GM18526 (cell line): ENCODE data around the gene SPRR3.

Experiments
- POLR2A ChIP-seq: IDR thresholded peaks from 3 replicates; pipeline ENCODE4 v1.6.1; 2011; ENCODE audit not compliant: insufficient read length; ENCODE audit errors: extremely low read depth

SPRR3 gene

GRCh38 chr1:153023109-153023508 is 21.6 kb downstream of the SPRR3 start:
- no peak for TF ChIP-seq POLR2A

GRCh38 chr1:153024413-153024812 is 22.9 kb downstream of the SPRR3 start:
- no peak for TF ChIP-seq POLR2A

GRCh38 chr1:153025797-153026196 is 24.2 kb downstream of the SPRR3 start:
- no peak for TF ChIP-seq POLR2A

- no peak for TF ChIP-seq POLR2A
These were observed 27.2 kb downstream of the SPRR3 start for GRCh38 chr1:153028766-153029165.

GRCh38 chr1:153030895-153031294 is 29.3 kb downstream of the SPRR3 start, which contains the start of gene SPRR1B:
TSS of gene SPRR1B (plus strand) at chr1:153031203. CDS start at chr1:153032346, 1,143 bp downstream.
- no peak for TF ChIP-seq POLR2A

- TF ChIP-seq POLR2A: no peak
These were observed 30.5 kb downstream of the SPRR3 start for GRCh38 chr1:153032073-153032472.

GRCh38 chr1:153032677-153033308 is 31.2 kb downstream of the SPRR3 start:
- TF ChIP-seq POLR2A: no peak

- TF ChIP-seq POLR2A: no peak
These were observed 33.7 kb downstream of the SPRR3 start for GRCh38 chr1:153035211-153035610.

- no peak for TF ChIP-seq POLR2A
These were observed 39.5 kb downstream of the SPRR3 start, which contains the start of gene SPRR2D for GRCh38 chr1:153040950-153041631. TSS of gene SPRR2D (minus strand) at chr1:153041120. CDS start at chr1:153040346, 774 bp downstream.

- no peak for TF ChIP-seq POLR2A
These were observed 47.7 kb downstream of the SPRR3 start for GRCh38 chr1:153049211-153049610.
